ENCODE measurements around the gene SPEN.

Gene SPEN

DNA sequence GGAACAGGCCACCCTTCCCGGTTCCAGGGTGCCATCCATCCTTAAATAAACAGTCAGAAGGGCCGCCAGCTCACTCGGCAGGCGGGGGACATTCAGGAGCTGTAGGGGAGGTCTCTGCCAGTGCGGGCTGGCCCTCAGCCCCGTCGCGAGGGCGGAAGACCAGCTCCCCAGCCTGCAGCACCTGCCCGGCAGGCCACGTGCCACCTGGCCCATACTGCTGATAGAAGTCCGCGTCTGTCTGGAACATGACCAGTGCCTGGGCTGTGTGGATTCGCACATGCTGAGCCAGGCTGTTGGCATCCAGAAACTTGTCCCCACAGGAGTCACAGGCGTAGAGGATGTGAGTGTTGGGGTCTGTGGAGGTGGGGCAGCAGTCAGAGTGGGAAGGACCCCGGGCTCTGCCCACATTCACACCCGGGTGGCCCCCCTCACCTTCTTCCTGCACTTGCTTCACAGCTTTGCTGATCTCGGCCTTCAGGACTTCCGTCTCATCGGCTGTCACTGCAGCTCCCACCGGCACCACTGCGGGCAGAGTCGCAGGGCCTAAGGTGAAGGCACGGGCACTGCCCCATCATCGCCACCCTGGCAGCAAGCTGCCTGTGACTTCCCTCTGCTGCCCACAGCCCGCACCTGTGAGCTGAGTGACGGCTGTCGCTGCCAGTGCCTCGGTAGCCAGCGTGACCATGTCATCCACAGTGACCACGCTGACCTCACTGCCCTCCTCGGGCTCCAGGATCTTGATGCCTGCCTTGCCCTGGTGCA, 94.6 kb downstream of the SPEN start:
- Histone ChIP-seq H3K9me3 (ENCODE audit: low read length) (no peaks in the 10 kb centered on the region), H2AFZ (ENCODE audit: low read length) (no peak overlapping the region), H3K27me3 (ENCODE audit: insufficient read depth, low read length) (no peaks in the 10 kb centered on the region), H3K4me2 (ENCODE audit: low read length) (no peak overlapping the region), H3K9ac (ENCODE audit: low read length) (no peak overlapping the region), H3K79me2 (ENCODE audit: insufficient read depth, low read length) (no peaks in the 10 kb centered on the region), H3K9me2 (ENCODE audit: low read depth, low read length) (no peaks in the 10 kb centered on the region), H3K27ac (ENCODE audit: low read depth, low read length, poor library complexity, severe bottlenecking) (no peak overlapping the region), H4K20me1 (ENCODE audit: insufficient read depth, low read length) (no peaks in the 10 kb centered on the region), H3F3A (ENCODE audit: insufficient read depth, low read length) (no peaks in the 10 kb centered on the region), H3K4me3 (ENCODE audit: low read depth, low read length, poor library complexity, severe bottlenecking) (no peak overlapping the region), H3K36me3 (ENCODE audit: insufficient read depth, low read length) (peaks cover 97% of the 10 kb centered on the region), H3K4me1 (ENCODE audit: insufficient read depth, low read length, severe bottlenecking) (peaks cover 9% of the 10 kb centered on the region)
- no peak for TF ChIP-seq EZH2 (IDR thresholded peaks at IDR 0.05; ENCODE audit: borderline replicate concordance, low read length)
- TF ChIP-seq, protein P1, sequence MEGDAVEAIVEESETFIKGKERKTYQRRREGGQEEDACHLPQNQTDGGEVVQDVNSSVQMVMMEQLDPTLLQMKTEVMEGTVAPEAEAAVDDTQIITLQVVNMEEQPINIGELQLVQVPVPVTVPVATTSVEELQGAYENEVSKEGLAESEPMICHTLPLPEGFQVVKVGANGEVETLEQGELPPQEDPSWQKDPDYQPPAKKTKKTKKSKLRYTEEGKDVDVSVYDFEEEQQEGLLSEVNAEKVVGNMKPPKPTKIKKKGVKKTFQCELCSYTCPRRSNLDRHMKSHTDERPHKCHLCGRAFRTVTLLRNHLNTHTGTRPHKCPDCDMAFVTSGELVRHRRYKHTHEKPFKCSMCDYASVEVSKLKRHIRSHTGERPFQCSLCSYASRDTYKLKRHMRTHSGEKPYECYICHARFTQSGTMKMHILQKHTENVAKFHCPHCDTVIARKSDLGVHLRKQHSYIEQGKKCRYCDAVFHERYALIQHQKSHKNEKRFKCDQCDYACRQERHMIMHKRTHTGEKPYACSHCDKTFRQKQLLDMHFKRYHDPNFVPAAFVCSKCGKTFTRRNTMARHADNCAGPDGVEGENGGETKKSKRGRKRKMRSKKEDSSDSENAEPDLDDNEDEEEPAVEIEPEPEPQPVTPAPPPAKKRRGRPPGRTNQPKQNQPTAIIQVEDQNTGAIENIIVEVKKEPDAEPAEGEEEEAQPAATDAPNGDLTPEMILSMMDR (IDR thresholded peaks at IDR 0.05; ENCODE audit: low read length) = no peak

DNA sequence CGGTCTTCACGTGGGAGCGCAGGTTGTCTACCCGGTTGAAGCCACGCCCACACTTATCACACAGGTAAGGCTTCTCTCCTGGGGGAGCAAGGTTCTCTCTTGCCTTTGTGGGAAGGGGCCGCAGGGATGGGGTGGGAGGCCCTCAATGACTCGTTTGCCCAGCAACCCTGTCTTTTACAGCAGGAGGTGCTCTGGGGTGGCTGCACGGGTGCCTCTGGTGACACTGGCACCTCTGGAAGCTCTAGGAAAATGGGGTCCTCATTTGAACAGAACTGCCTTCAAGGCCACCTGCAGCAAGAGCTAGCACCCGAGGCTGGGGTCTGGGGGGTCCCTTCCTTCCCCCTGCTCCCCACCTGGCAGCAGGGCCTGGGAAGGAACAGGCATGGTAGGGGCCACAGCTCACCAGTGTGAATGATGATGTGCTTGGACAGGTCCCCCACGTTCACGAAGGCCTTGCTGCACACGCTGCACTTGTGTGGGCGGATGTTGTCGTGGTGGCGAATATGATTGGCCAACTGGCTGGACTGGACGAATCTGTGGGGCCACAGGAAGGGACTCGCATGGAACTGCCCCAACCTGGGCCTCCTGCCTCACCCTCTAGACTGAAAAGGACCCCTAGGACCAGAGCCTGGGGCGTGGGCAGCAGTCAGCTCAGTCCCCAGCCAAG, 95.3 kb downstream of the SPEN start:
- Histone ChIP-seq H3K4me1 (ENCODE audit: insufficient read depth, low read length, severe bottlenecking) (peaks cover 5% of the 10 kb centered on the region), H3K4me3 (ENCODE audit: low read depth, low read length, poor library complexity, severe bottlenecking) (no peak overlapping the region), H3K27me3 (ENCODE audit: insufficient read depth, low read length) (no peaks in the 10 kb centered on the region), H4K20me1 (ENCODE audit: insufficient read depth, low read length) (no peaks in the 10 kb centered on the region), H2AFZ (ENCODE audit: low read length) (no peak overlapping the region), H3K79me2 (ENCODE audit: insufficient read depth, low read length) (no peaks in the 10 kb centered on the region), H3K4me2 (ENCODE audit: low read length) (no peak overlapping the region), H3K36me3 (ENCODE audit: insufficient read depth, low read length) (peaks cover 98% of the 10 kb centered on the region), H3K9me3 (ENCODE audit: low read length) (no peaks in the 10 kb centered on the region), H3F3A (ENCODE audit: insufficient read depth, low read length) (no peaks in the 10 kb centered on the region), H3K27ac (ENCODE audit: low read depth, low read length, poor library complexity, severe bottlenecking) (no peak overlapping the region), H3K9me2 (ENCODE audit: low read depth, low read length) (no peaks in the 10 kb centered on the region), H3K9ac (ENCODE audit: low read length) (no peak overlapping the region)
- TF ChIP-seq, protein P1 (IDR thresholded peaks at IDR 0.05; ENCODE audit: low read length) = no peak
- no peak for TF ChIP-seq EZH2 (IDR thresholded peaks at IDR 0.05; ENCODE audit: borderline replicate concordance, low read length)

DNA sequence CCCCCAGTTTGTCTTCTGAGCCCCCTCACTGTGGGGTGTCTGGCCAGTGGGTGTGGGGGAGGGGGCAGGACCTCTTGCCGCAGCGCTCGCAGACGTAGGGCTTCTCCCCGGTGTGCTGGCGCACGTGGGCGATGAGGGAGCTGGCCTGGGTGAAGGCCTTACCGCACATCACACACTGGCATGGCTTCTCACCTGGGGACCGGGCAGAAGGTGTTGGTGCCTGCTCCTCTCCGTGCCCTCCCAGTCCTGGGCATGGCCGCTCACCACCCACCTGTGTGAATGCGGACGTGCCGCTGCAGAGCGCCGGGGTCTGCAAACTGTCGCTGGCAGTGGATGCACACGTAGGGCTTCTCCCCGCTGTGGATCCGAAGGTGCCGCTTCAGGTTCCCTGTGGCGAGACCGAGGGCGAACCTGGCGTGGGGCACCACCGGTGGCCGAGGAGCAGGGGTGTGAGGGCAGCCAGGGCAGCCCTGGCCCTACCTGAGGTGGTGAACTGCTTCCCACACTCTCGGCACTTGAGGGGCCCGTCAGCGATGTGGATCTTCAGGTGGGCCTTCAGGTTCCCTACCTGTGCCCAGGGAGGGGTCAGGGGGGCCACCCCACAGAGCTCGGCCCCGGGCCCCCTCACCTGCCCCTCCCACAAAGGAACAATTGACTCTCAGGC, 96.0 kb downstream of the SPEN start:
- no peak overlapping the region for H3K9ac ChIP-seq (ENCODE audit: low read length)

More for the DNA sequence above, 96.0 kb downstream of the SPEN start:
- H3K36me3 ChIP-seq (ENCODE audit: insufficient read depth, low read length) = peaks cover 98% of the 10 kb centered on the region
- no peaks in the 10 kb centered on the region for H3F3A ChIP-seq (ENCODE audit: insufficient read depth, low read length)
- H3K4me1 ChIP-seq (ENCODE audit: insufficient read depth, low read length, severe bottlenecking) = peaks cover 10% of the 10 kb centered on the region
- H3K27ac ChIP-seq (ENCODE audit: low read depth, low read length, poor library complexity, severe bottlenecking) = no peak overlapping the region
- H3K4me2 ChIP-seq (ENCODE audit: low read length) = no peak overlapping the region
- H3K4me3 ChIP-seq (ENCODE audit: low read depth, low read length, poor library complexity, severe bottlenecking) = no peak overlapping the region
- H4K20me1 ChIP-seq (ENCODE audit: insufficient read depth, low read length) = no peaks in the 10 kb centered on the region
- no peak overlapping the region for H2AFZ ChIP-seq (ENCODE audit: low read length)
- no peaks in the 10 kb centered on the region for H3K9me2 ChIP-seq (ENCODE audit: low read depth, low read length)
- H3K79me2 ChIP-seq (ENCODE audit: insufficient read depth, low read length) = no peaks in the 10 kb centered on the region
- no peaks in the 10 kb centered on the region for H3K9me3 ChIP-seq (ENCODE audit: low read length)
- H3K27me3 ChIP-seq (ENCODE audit: insufficient read depth, low read length) = no peaks in the 10 kb centered on the region
- TF ChIP-seq, protein P1 (IDR thresholded peaks at IDR 0.05; ENCODE audit: low read length) = no peak
- TF ChIP-seq EZH2 (IDR thresholded peaks at IDR 0.05; ENCODE audit: borderline replicate concordance, low read length) = no peak
